Measurements from ENCODE around the gene KDM3B.

GRCh38 chr5:138457531-138458275 lies 105.2 kb downstream of the KDM3B start:
- no peak for TF ChIP-seq CTCF (IDR thresholded peaks at IDR 0.05; ENCODE audit: borderline replicate concordance, extremely low read depth, low read length, poor library complexity, severe bottlenecking)
- no peak for TF ChIP-seq EZH2 (IDR thresholded peaks at IDR 0.05; ENCODE audit: borderline replicate concordance, low read depth, low read length, severe bottlenecking)
